Thoracic aorta (tissue), 2 donors: ENCODE measurements around the gene GLOD5. TPM values are rescaled to one million over a fixed set of nuclear protein-coding genes. Genes with fewer than 3 reads are reported as not detected.

Source experiments
- ATAC-seq: fragments of 150-250 bp; one replicate; pipeline ENCODE4 v1.8.0; 2017; ENCODE audit warnings: low read depth; ENCODE audit not compliant: insufficient number of reproducible peaks, low FRiP score
- DNase-seq: peaks from one replicate; pipeline ENCODE4 v3.0.0-alpha.2; 2020; ENCODE audit warnings: low spot score
- H3K27ac ChIP-seq, 2 donors: fragments of 200-600 bp; sonication (generic); 1 replicate in 1 of 2; 2 replicates in 1 of 2; pipeline ENCODE4 v1.5.1; 2016; ENCODE audit warnings: mild to moderate bottlenecking in 2 of 2, moderate library complexity in 2 of 2
- H3K27me3 ChIP-seq: fragments of 200-600 bp; sonication (generic); replicated peaks from 2 replicates; pipeline ENCODE4 v1.6.0; 2016; ENCODE audit warnings: mild to moderate bottlenecking; ENCODE audit not compliant: insufficient read depth
- H3K36me3 ChIP-seq: fragments of 200-600 bp; sonication (generic); one replicate; pipeline ENCODE4 v1.5.1; 2016
- H3K4me1 ChIP-seq, 2 donors: fragments of 200-600 bp; sonication (generic); 1 replicate in 1 of 2; 2 replicates in 1 of 2; pipeline versions ENCODE4 v1.5.1 to v1.6.0; 2016; ENCODE audit warnings: low read depth in 2 of 2, mild to moderate bottlenecking in 1 of 2; ENCODE audit not compliant: control insufficient read depth in 1 of 2
- H3K4me3 ChIP-seq: fragments of 200-600 bp; sonication (generic); 2 replicates; pipeline ENCODE4 v1.5.1; 2016; ENCODE audit warnings: mild to moderate bottlenecking
- H3K9me3 ChIP-seq: fragments of 200-600 bp; sonication (generic); 2 replicates; pipeline ENCODE4 v1.5.1; 2016
- CTCF ChIP-seq: fragments of 200-600 bp; sonication (generic); IDR thresholded peaks from one replicate; pipeline ENCODE4 v1.5.1; 2019; ENCODE audit warnings: antibody characterized with exemption
- total RNA-seq, 2 donors: library from RNA; depleted of rRNA; stranded (reverse); fragments of >200 nt; gene quantifications; one replicate each; pipeline versions ENCODE4 v1.1.0 to v1.2.3, GENCODE V29; 2016

Gene GLOD5
- not detected for total RNA-seq

- H3K27ac ChIP-seq: no peak within 1 kb of the TSS
- no peak for DNase-seq
- H3K9me3 ChIP-seq: no peaks in the 10 kb centered on the region
- H3K4me3 ChIP-seq: no peak within 1 kb of the TSS
- no peak for TF ChIP-seq CTCF
- H3K36me3 ChIP-seq: no peaks in the 10 kb centered on the region
- ATAC-seq: no peak
- no peaks in the 10 kb centered on the region for H3K4me1 ChIP-seq
- H3K27me3 ChIP-seq: no peaks in the 10 kb centered on the region
Measured at GRCh38 chrX:48761674-48762471, at the start of gene GLOD5. Gene GLOD5, plus strand, starts transcription at chrX:48761747. Its CDS starts 44 bp downstream, at chrX:48761791.

- H3K27ac ChIP-seq: no peak overlapping the region
- H3K4me1 ChIP-seq: no peaks in the 10 kb centered on the region
- ATAC-seq (no peak), DNase-seq (no peak)
- H3K27me3 ChIP-seq: no peaks in the 10 kb centered on the region
- H3K4me3 ChIP-seq: no peak overlapping the region
- H3K9me3 ChIP-seq: no peaks in the 10 kb centered on the region
- no peak for TF ChIP-seq CTCF
- H3K36me3 ChIP-seq: no peaks in the 10 kb centered on the region
Measured at GRCh38 chrX:48711929-48712505, 49.5 kb upstream of the GLOD5 start.

GRCh38 chrX:48713847-48714246 is 47.7 kb upstream of the GLOD5 start:
- no peaks in the 10 kb centered on the region for H3K36me3 ChIP-seq
- ATAC-seq: no peak
- no peaks in the 10 kb centered on the region for H3K9me3 ChIP-seq
- no peak for DNase-seq
- no peaks in the 10 kb centered on the region for H3K27me3 ChIP-seq
- no peak overlapping the region for H3K27ac ChIP-seq
- no peak for TF ChIP-seq CTCF
- no peak overlapping the region for H3K4me3 ChIP-seq
- H3K4me1 ChIP-seq: no peaks in the 10 kb centered on the region

- Histone ChIP-seq H3K4me3 (no peak overlapping the region), H3K27ac (no peak overlapping the region), H3K9me3 (no peaks in the 10 kb centered on the region), H3K27me3 (no peaks in the 10 kb centered on the region), H3K4me1 (no peaks in the 10 kb centered on the region), H3K36me3 (no peaks in the 10 kb centered on the region)
- ATAC-seq: no peak
- no peak for TF ChIP-seq CTCF
- DNase-seq: no peak
Measured at GRCh38 chrX:48714573-48714972, 47.0 kb upstream of the GLOD5 start.

- DNase-seq (no peak), ATAC-seq (no peak)
- no peaks in the 10 kb centered on the region for H3K9me3 ChIP-seq
- H3K4me1 ChIP-seq: no peaks in the 10 kb centered on the region
- TF ChIP-seq CTCF: no peak
- H3K4me3 ChIP-seq: no peak overlapping the region
- no peak overlapping the region for H3K27ac ChIP-seq
- no peaks in the 10 kb centered on the region for H3K27me3 ChIP-seq
- H3K36me3 ChIP-seq: no peaks in the 10 kb centered on the region
Measured at GRCh38 chrX:48715072-48715471, 46.5 kb upstream of the GLOD5 start.
